Peyer's patch (tissue), 4 donors: ENCODE results near the gene MYO1H.

ENCODE experiments used
- POLR2A ChIP-seq, 2 donors: fragments of 450-650 bp; IDR thresholded peaks; one replicate each; pipeline ENCODE4 v1.5.1; 2017; ENCODE audit warnings: antibody characterized with exemption in 2 of 2, mild to moderate bottlenecking in 2 of 2, moderate library complexity in 2 of 2
- TF ChIP-seq, protein P1 (sequence below), 6 experiments: fragments of 450-650 bp in 4 of 6; fragments of 200-600 bp in 2 of 6; sonication (generic) in 1 of 6; IDR thresholded peaks; one replicate each; pipeline ENCODE4 v1.5.1; 2017 to 2019; ENCODE audit warnings: antibody characterized with exemption in 6 of 6, mild to moderate bottlenecking in 3 of 6, moderate library complexity in 1 of 6

DNA sequence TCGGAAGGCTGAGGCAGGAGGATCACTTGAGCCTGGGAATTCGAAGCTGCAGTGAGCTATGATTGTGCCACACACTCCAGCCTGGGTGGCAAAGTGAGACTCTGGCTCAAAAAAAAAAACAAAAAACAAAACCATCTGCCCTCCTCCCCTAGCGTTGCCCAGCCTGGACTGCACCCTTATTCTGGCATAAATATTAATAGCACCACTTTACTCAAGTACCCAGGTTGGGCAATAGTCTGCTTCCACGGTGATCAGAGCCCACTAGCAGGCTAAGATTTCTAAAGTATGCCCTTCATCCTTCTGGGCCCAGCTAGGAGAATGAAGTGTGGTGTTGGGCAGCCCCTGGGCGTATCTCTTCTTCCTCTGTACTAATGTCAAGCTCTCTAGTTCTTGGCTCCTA lies 96.1 kb downstream of the MYO1H start:
- TF ChIP-seq, protein P1, sequence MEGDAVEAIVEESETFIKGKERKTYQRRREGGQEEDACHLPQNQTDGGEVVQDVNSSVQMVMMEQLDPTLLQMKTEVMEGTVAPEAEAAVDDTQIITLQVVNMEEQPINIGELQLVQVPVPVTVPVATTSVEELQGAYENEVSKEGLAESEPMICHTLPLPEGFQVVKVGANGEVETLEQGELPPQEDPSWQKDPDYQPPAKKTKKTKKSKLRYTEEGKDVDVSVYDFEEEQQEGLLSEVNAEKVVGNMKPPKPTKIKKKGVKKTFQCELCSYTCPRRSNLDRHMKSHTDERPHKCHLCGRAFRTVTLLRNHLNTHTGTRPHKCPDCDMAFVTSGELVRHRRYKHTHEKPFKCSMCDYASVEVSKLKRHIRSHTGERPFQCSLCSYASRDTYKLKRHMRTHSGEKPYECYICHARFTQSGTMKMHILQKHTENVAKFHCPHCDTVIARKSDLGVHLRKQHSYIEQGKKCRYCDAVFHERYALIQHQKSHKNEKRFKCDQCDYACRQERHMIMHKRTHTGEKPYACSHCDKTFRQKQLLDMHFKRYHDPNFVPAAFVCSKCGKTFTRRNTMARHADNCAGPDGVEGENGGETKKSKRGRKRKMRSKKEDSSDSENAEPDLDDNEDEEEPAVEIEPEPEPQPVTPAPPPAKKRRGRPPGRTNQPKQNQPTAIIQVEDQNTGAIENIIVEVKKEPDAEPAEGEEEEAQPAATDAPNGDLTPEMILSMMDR (IDR thresholded peaks at IDR 0.05), result no peak
- no peak for TF ChIP-seq POLR2A (IDR thresholded peaks at IDR 0.05)
